Measurements from ENCODE around the gene PARD3. TPM values are rescaled to one million over a fixed set of nuclear protein-coding genes. Genes with fewer than 3 reads are reported as not detected.

The PARD3 gene
- polyA plus RNA-seq, 1 donor from 2014 or later: 12.4 TPM

DNA sequence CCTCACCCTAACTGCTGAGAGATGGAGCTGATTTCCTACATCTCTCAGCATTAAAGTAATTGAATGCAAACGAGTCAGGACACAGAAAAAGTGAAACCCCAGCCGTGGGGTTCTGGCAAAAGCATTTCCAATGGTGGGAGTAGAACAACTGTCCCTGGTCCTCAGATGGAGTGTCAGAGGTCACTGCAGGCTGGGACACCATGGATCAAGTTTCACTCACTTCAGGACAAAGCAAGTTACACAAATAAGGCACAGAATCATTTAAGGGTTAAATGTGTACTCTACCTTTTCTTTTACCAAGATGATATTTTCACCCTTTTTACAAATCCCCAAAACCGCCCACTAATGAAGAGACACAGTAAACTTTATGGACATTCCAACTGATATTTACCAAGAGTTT, 607.8 kb downstream of the PARD3 start:
- H3K36me3 ChIP-seq (ENCODE audit: insufficient read depth, low read length): no peaks in the 10 kb centered on the region
- no peak overlapping the region for H2AFZ ChIP-seq (ENCODE audit: low read depth, low read length)
- no peak overlapping the region for H3K9ac ChIP-seq (ENCODE audit: low read length)
- H3K27ac ChIP-seq (ENCODE audit: low read length): no peak overlapping the region
- H3K27me3 ChIP-seq (ENCODE audit: insufficient read depth, low read depth, low read length): no peaks in the 10 kb centered on the region
- H3K9me3 ChIP-seq (ENCODE audit: low read length): no peaks in the 10 kb centered on the region
- no peaks in the 10 kb centered on the region for H3K9me2 ChIP-seq (ENCODE audit: insufficient read depth, low read length)
- no peaks in the 10 kb centered on the region for H3F3A ChIP-seq (ENCODE audit: insufficient read depth, low read length, poor library complexity, severe bottlenecking)
- H3K79me2 ChIP-seq (replicated peaks; ENCODE audit: insufficient read depth, low read length): no peaks in the 10 kb centered on the region
- H3K4me2 ChIP-seq (ENCODE audit: low read length): no peak overlapping the region
- H4K20me1 ChIP-seq (ENCODE audit: insufficient read depth): no peaks in the 10 kb centered on the region
- TF ChIP-seq RAD21 (conservative IDR thresholded peaks at IDR 0.05) (no peak), MXI1 (conservative IDR thresholded peaks at IDR 0.05; ENCODE audit: poor library complexity, severe bottlenecking) (no peak), EZH2 (IDR thresholded peaks at IDR 0.05; ENCODE audit: borderline replicate concordance, insufficient read depth, low read length, poor library complexity, severe bottlenecking) (no peak), POLR2AphosphoS5 (IDR thresholded peaks at IDR 0.05) (no peak), EP300 (conservative IDR thresholded peaks at IDR 0.05; ENCODE audit: poor library complexity, severe bottlenecking) (no peak), TAF1 (IDR thresholded peaks at IDR 0.05; ENCODE audit: low read depth) (no peak), SMC3 (conservative IDR thresholded peaks at IDR 0.05; ENCODE audit: poor library complexity) (no peak), CTCF (IDR thresholded peaks at IDR 0.05; ENCODE audit: poor library complexity, severe bottlenecking) (no peak)
- TF ChIP-seq, protein P1, sequence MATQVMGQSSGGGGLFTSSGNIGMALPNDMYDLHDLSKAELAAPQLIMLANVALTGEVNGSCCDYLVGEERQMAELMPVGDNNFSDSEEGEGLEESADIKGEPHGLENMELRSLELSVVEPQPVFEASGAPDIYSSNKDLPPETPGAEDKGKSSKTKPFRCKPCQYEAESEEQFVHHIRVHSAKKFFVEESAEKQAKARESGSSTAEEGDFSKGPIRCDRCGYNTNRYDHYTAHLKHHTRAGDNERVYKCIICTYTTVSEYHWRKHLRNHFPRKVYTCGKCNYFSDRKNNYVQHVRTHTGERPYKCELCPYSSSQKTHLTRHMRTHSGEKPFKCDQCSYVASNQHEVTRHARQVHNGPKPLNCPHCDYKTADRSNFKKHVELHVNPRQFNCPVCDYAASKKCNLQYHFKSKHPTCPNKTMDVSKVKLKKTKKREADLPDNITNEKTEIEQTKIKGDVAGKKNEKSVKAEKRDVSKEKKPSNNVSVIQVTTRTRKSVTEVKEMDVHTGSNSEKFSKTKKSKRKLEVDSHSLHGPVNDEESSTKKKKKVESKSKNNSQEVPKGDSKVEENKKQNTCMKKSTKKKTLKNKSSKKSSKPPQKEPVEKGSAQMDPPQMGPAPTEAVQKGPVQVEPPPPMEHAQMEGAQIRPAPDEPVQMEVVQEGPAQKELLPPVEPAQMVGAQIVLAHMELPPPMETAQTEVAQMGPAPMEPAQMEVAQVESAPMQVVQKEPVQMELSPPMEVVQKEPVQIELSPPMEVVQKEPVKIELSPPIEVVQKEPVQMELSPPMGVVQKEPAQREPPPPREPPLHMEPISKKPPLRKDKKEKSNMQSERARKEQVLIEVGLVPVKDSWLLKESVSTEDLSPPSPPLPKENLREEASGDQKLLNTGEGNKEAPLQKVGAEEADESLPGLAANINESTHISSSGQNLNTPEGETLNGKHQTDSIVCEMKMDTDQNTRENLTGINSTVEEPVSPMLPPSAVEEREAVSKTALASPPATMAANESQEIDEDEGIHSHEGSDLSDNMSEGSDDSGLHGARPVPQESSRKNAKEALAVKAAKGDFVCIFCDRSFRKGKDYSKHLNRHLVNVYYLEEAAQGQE (IDR thresholded peaks at IDR 0.05; ENCODE audit: borderline replicate concordance): no peak
- H3K4me3 ChIP-seq (ENCODE audit: low read length): no peak overlapping the region

GRCh38 chr10:34206935-34207268, 608.2 kb downstream of the PARD3 start:
- Histone ChIP-seq H3K79me2 (replicated peaks; ENCODE audit: insufficient read depth, low read length) (no peaks in the 10 kb centered on the region), H2AFZ (ENCODE audit: low read depth, low read length) (no peak overlapping the region), H3K9me3 (ENCODE audit: low read length) (no peaks in the 10 kb centered on the region), H3K27ac (ENCODE audit: low read length) (no peak overlapping the region), H3K36me3 (ENCODE audit: insufficient read depth, low read length) (no peaks in the 10 kb centered on the region), H3F3A (ENCODE audit: insufficient read depth, low read length, poor library complexity, severe bottlenecking) (no peaks in the 10 kb centered on the region), H3K9me2 (ENCODE audit: insufficient read depth, low read length) (no peaks in the 10 kb centered on the region), H3K4me2 (ENCODE audit: low read length) (no peak overlapping the region), H3K27me3 (ENCODE audit: insufficient read depth, low read depth, low read length) (no peaks in the 10 kb centered on the region), H4K20me1 (ENCODE audit: insufficient read depth) (no peaks in the 10 kb centered on the region), H3K4me3 (ENCODE audit: low read length) (no peak overlapping the region), H3K9ac (ENCODE audit: low read length) (no peak overlapping the region)
- TF ChIP-seq POLR2AphosphoS5 (IDR thresholded peaks at IDR 0.05): no peak
